ENCODE measurements around the gene RDH13. TPM values are rescaled to one million over a fixed set of nuclear protein-coding genes. Genes with fewer than 3 reads are reported as not detected.

The RDH13 gene
- total and polyA plus RNA-seq, 10 of the 15 experiments (the other 5 are each of a cell fraction or from before 2014, with no cell fraction given): 1.3 to 11.6 (median 8.9) TPM

- Histone ChIP-seq H3K27me3 (replicated peaks in 1 of 2; ENCODE audit: control insufficient read depth in 2 of 2, insufficient read depth in 2 of 2, low read length in 1 of 2) (no peaks in the 10 kb centered on the region), H3K4me2 (ENCODE audit: control insufficient read depth, insufficient read depth) (no peak overlapping the region), H2AFZ (ENCODE audit: control insufficient read depth, low read depth, low read length) (no peak overlapping the region), H3K9ac (ENCODE audit: control insufficient read depth, insufficient read depth, low read length) (no peak overlapping the region), H3K36me3 (ENCODE audit: control insufficient read depth in 2 of 2, insufficient read depth in 2 of 2, low read length in 1 of 2) (peaks cover 0 to 2% of the 10 kb centered on the region in 2 experiments; a peak in 2 of 4 replicates), H4K20me1 (ENCODE audit: control insufficient read depth, insufficient read depth) (no peaks in the 10 kb centered on the region), H3K27ac (ENCODE audit: control insufficient read depth, insufficient read depth) (no peak overlapping the region), H3K9me3 (replicated peaks; ENCODE audit: control insufficient read depth, insufficient read depth, low read length) (no peaks in the 10 kb centered on the region), H3K4me1 (ENCODE audit: control insufficient read depth, insufficient read depth, low read length) (no peaks in the 10 kb centered on the region), H3K79me2 (ENCODE audit: control insufficient read depth, insufficient read depth, low read length) (no peaks in the 10 kb centered on the region), H3K4me3 (no peak overlapping the region)
- ChIA-PET SMC1A (ENCODE audit: uncharacterized antibody, unreplicated experiment) (no interaction called here), POLR2A (interaction anchor here (0.5 kb wide), 1 partner anchor 1254 kb away, joined by 3 read pairs; no protein-coding TSS in a partner anchor), CTCF (interaction anchor here (0.6 to 0.9 kb wide), 2 partner anchors 9 to 38 kb away, joined by 3 to 4 read pairs; no protein-coding TSS in a partner anchor), RAD21 (ENCODE audit: unreplicated experiment) (no interaction called here)
- intact Hi-C loops (cut with micrococcal nuclease; ENCODE audit: unreplicated experiment): no loop called here
- 72% methylated on average over 22 of the region's 23 CpGs for WGBS (ENCODE audit: insufficient coverage, insufficient replicate concordance, low lambda C conversion rate, missing lambda C conversion rate)
- FAIRE-seq (no peak), ATAC-seq (no peak), DNase-seq (ENCODE audit: low read depth, low spot score) (no peak)
- no TSS peak for BruUV-seq (replicated peaks)
- in situ Hi-C loops (cut with MboI): no loop called here
- TF ChIP-seq ATF7 (IDR thresholded peaks at IDR 0.05; ENCODE audit: low read depth) (no peak), SIN3A (IDR thresholded peaks at IDR 0.05; ENCODE audit: low read depth, low read length) (no peak), KAT2A (conservative IDR thresholded peaks at IDR 0.05; ENCODE audit: control insufficient read depth, low read depth, low read length) (no peak), POU2F2 (IDR thresholded peaks at IDR 0.05; ENCODE audit: borderline replicate concordance, low read depth, low read length) (no peak), BACH1 (IDR thresholded peaks at IDR 0.05; ENCODE audit: borderline replicate concordance) (no peak), EZH2 (IDR thresholded peaks at IDR 0.05; ENCODE audit: borderline replicate concordance, control insufficient read depth, low read depth, low read length) (no peak), SMC3 (IDR thresholded peaks at IDR 0.05; ENCODE audit: borderline replicate concordance, low read length) (no peak), NFYB (IDR thresholded peaks at IDR 0.05; ENCODE audit: insufficient read depth, low read depth, low read length) (no peak), SREBF2 (IDR thresholded peaks at IDR 0.05; ENCODE audit: low read length) (no peak), POLR2A (IDR thresholded peaks at IDR 0.05; ENCODE audit: low read depth, low read length) (no peak), EP300 (IDR thresholded peaks at IDR 0.05; ENCODE audit: borderline replicate concordance in 1 of 2, control insufficient read depth in 1 of 2, low read depth in 2 of 2, low read length in 2 of 2) (no peak), ESRRA (IDR thresholded peaks at IDR 0.05; ENCODE audit: low read length) (no peak), FOXK2 (IDR thresholded peaks at IDR 0.05) (no peak)
- TF ChIP-seq, protein P1, sequence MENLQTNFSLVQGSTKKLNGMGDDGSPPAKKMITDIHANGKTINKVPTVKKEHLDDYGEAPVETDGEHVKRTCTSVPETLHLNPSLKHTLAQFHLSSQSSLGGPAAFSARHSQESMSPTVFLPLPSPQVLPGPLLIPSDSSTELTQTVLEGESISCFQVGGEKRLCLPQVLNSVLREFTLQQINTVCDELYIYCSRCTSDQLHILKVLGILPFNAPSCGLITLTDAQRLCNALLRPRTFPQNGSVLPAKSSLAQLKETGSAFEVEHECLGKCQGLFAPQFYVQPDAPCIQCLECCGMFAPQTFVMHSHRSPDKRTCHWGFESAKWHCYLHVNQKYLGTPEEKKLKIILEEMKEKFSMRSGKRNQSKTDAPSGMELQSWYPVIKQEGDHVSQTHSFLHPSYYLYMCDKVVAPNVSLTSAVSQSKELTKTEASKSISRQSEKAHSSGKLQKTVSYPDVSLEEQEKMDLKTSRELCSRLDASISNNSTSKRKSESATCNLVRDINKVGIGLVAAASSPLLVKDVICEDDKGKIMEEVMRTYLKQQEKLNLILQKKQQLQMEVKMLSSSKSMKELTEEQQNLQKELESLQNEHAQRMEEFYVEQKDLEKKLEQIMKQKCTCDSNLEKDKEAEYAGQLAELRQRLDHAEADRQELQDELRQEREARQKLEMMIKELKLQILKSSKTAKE (IDR thresholded peaks at IDR 0.05; ENCODE audit: low read depth, poor library complexity, severe bottlenecking): no peak
- TF ChIP-seq, protein P2, sequence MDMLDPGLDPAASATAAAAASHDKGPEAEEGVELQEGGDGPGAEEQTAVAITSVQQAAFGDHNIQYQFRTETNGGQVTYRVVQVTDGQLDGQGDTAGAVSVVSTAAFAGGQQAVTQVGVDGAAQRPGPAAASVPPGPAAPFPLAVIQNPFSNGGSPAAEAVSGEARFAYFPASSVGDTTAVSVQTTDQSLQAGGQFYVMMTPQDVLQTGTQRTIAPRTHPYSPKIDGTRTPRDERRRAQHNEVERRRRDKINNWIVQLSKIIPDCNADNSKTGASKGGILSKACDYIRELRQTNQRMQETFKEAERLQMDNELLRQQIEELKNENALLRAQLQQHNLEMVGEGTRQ (IDR thresholded peaks at IDR 0.05; ENCODE audit: borderline replicate concordance, low read depth, low read length): no peak
- TF ChIP-seq, protein P3, sequence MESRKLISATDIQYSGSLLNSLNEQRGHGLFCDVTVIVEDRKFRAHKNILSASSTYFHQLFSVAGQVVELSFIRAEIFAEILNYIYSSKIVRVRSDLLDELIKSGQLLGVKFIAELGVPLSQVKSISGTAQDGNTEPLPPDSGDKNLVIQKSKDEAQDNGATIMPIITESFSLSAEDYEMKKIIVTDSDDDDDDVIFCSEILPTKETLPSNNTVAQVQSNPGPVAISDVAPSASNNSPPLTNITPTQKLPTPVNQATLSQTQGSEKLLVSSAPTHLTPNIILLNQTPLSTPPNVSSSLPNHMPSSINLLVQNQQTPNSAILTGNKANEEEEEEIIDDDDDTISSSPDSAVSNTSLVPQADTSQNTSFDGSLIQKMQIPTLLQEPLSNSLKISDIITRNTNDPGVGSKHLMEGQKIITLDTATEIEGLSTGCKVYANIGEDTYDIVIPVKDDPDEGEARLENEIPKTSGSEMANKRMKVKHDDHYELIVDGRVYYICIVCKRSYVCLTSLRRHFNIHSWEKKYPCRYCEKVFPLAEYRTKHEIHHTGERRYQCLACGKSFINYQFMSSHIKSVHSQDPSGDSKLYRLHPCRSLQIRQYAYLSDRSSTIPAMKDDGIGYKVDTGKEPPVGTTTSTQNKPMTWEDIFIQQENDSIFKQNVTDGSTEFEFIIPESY (IDR thresholded peaks at IDR 0.05): no peak
These were observed 35.1 kb upstream of the RDH13 start for GRCh38 chr19:55097864-55098715.

All from GM12878 (cell line).